Neural cell (in vitro differentiated cells): Measurements from ENCODE around the gene STPG4. TPM values are rescaled to one million over a fixed set of nuclear protein-coding genes. Genes with fewer than 3 reads are reported as not detected.

Experiments
- H2AFZ ChIP-seq: fragments of 200-600, 300-800 bp; sonication (generic), shearing (Covaris generic); 2 replicates; pipeline ENCODE4 v1.6.0; 2014; ENCODE audit warnings: low read depth, mild to moderate bottlenecking, antibody characterized with exemption, low read length, moderate library complexity
- H3F3A ChIP-seq: fragments of 200-600 bp; shearing (Covaris generic); 2 replicates; pipeline ENCODE4 v1.6.1; 2016; ENCODE audit warnings: mild to moderate bottlenecking, moderate library complexity, mixed read lengths, antibody characterized with exemption, low read length; ENCODE audit not compliant: insufficient read depth, poor library complexity, severe bottlenecking
- H3K27ac ChIP-seq: fragments of 200-600, 300-800 bp; sonication (generic), shearing (Covaris generic); 2 replicates; pipeline ENCODE4 v1.5.1; 2014; ENCODE audit warnings: mild to moderate bottlenecking, low read length, moderate library complexity
- H3K27me3 ChIP-seq: fragments of 300-800, 200-600 bp; sonication (generic), shearing (Covaris generic); 2 replicates; pipeline ENCODE4 v1.6.0; 2014; ENCODE audit warnings: mild to moderate bottlenecking, low read depth, low read length, moderate library complexity; ENCODE audit not compliant: insufficient read depth
- H3K36me3 ChIP-seq: fragments of 300-800, 200-600 bp; sonication (generic), shearing (Covaris generic); 2 replicates; pipeline ENCODE4 v1.5.1; 2014; ENCODE audit warnings: mild to moderate bottlenecking, antibody characterized with exemption, low read length, moderate library complexity; ENCODE audit not compliant: insufficient read depth
- H3K4me2 ChIP-seq: fragments of 300-800, 200-600 bp; sonication (generic), shearing (Covaris generic); 2 replicates; pipeline ENCODE4 v1.6.0; 2014; ENCODE audit warnings: mild to moderate bottlenecking, low read length
- H3K4me3 ChIP-seq: fragments of 300-800, 200-600 bp; sonication (generic), shearing (Covaris generic); 2 replicates; pipeline ENCODE4 v1.5.1; 2014; ENCODE audit warnings: mild to moderate bottlenecking, low read length, moderate library complexity
- H3K79me2 ChIP-seq: fragments of 200-600 bp; shearing (Covaris generic); replicated peaks from 2 replicates; pipeline ENCODE4 v1.6.0; 2014; ENCODE audit warnings: mild to moderate bottlenecking, low read length, moderate library complexity; ENCODE audit not compliant: insufficient read depth
- H3K9ac ChIP-seq: fragments of 300-800, 200-600 bp; sonication (generic), shearing (Covaris generic); 2 replicates; pipeline ENCODE4 v1.6.1; 2016; ENCODE audit warnings: mild to moderate bottlenecking, low read length, mixed read lengths
- H3K9me2 ChIP-seq: fragments of 200-600 bp; shearing (Covaris generic); 2 replicates; pipeline ENCODE4 v1.6.1; 2016; ENCODE audit warnings: mild to moderate bottlenecking, low read length, mixed read lengths; ENCODE audit not compliant: insufficient read depth
- H3K9me3 ChIP-seq: fragments of 200-600, 300-800 bp; sonication (generic), shearing (Covaris generic); 2 replicates; pipeline ENCODE4 v1.6.1; 2016; ENCODE audit warnings: mild to moderate bottlenecking, mixed run types, low read length, moderate library complexity, mixed read lengths
- H4K20me1 ChIP-seq: fragments of 200-600 bp; shearing (Covaris generic); 2 replicates; pipeline ENCODE4 v1.6.1; 2016; ENCODE audit warnings: mild to moderate bottlenecking, mixed run types; ENCODE audit not compliant: insufficient read depth
- CTCF ChIP-seq: fragments of 450-650 bp; IDR thresholded peaks from 2 replicates; pipeline ENCODE4 v1.5.1; 2014; ENCODE audit warnings: antibody characterized with exemption, mild to moderate bottlenecking, moderate library complexity; ENCODE audit not compliant: poor library complexity, severe bottlenecking
- EP300 ChIP-seq: fragments of 450-650 bp; conservative IDR thresholded peaks from 2 replicates; pipeline ENCODE4 v1.6.1; 2014; ENCODE audit warnings: antibody characterized with exemption, mild to moderate bottlenecking, moderate library complexity; ENCODE audit not compliant: poor library complexity, severe bottlenecking
- EZH2 ChIP-seq: fragments of 200-600, 300-800 bp; shearing (Covaris generic), sonication (generic); IDR thresholded peaks from 2 replicates; pipeline ENCODE4 v1.6.1; 2014; ENCODE audit warnings: antibody characterized with exemption, low read length, borderline replicate concordance, mild to moderate bottlenecking; ENCODE audit not compliant: insufficient read depth, poor library complexity, severe bottlenecking
- MXI1 ChIP-seq: fragments of 450-650 bp; conservative IDR thresholded peaks from 2 replicates; pipeline ENCODE4 v1.6.1; 2014; ENCODE audit warnings: antibody characterized with exemption, mild to moderate bottlenecking; ENCODE audit not compliant: poor library complexity, severe bottlenecking
- POLR2AphosphoS5 ChIP-seq: IDR thresholded peaks from 2 replicates; pipeline ENCODE4 v1.6.1; 2012
- RAD21 ChIP-seq: fragments of 450-650 bp; conservative IDR thresholded peaks from 2 replicates; pipeline ENCODE4 v1.6.1; 2014; ENCODE audit warnings: antibody characterized with exemption, mild to moderate bottlenecking, moderate library complexity
- REST ChIP-seq: IDR thresholded peaks from 2 replicates; pipeline ENCODE4 v1.6.1; 2012; ENCODE audit warnings: borderline replicate concordance
- SMC3 ChIP-seq: fragments of 450-650 bp; conservative IDR thresholded peaks from 2 replicates; pipeline ENCODE4 v1.6.1; 2014; ENCODE audit warnings: antibody characterized with exemption, mild to moderate bottlenecking, moderate library complexity; ENCODE audit not compliant: poor library complexity
- TAF1 ChIP-seq: IDR thresholded peaks from 2 replicates; pipeline ENCODE4 v1.6.1; 2012; ENCODE audit warnings: low read depth
- polyA plus RNA-seq: library from polyadenylated mRNA; depleted of rRNA; stranded (reverse); fragments of >200 nt; gene quantifications from 2 replicates; pipeline ENCODE4 v1.2.3, GENCODE V29; 2014

STPG4 gene
- polyA plus RNA-seq, 1 donor from 2014 or later, result not detected

GRCh38 chr2:47043891-47044239, 111.2 kb downstream of the STPG4 start:
- Histone ChIP-seq H3K79me2 (no peaks in the 10 kb centered on the region), H3K9ac (no peak overlapping the region), H3K4me2 (no peak overlapping the region), H3K36me3 (no peaks in the 10 kb centered on the region), H4K20me1 (no peaks in the 10 kb centered on the region), H3K4me3 (no peak overlapping the region), H3K27ac (no peak overlapping the region), H3F3A (no peaks in the 10 kb centered on the region), H3K9me3 (no peaks in the 10 kb centered on the region), H2AFZ (no peak overlapping the region), H3K27me3 (no peaks in the 10 kb centered on the region), H3K9me2 (no peaks in the 10 kb centered on the region)
- TF ChIP-seq EZH2 (no peak), EP300 (no peak), CTCF (no peak), REST (no peak), POLR2AphosphoS5 (no peak), SMC3 (no peak), TAF1 (no peak), MXI1 (no peak), RAD21 (no peak)

GRCh38 chr2:47043142-47043890, 111.8 kb downstream of the STPG4 start:
- Histone ChIP-seq H2AFZ (no peak overlapping the region), H3F3A (no peaks in the 10 kb centered on the region), H3K4me2 (no peak overlapping the region), H3K36me3 (no peaks in the 10 kb centered on the region), H3K9me3 (no peaks in the 10 kb centered on the region), H3K9me2 (no peaks in the 10 kb centered on the region), H3K27me3 (no peaks in the 10 kb centered on the region), H3K9ac (no peak overlapping the region), H3K4me3 (no peak overlapping the region), H4K20me1 (no peaks in the 10 kb centered on the region), H3K79me2 (no peaks in the 10 kb centered on the region), H3K27ac (no peak overlapping the region)
- TF ChIP-seq EZH2 (no peak), SMC3 (no peak), EP300 (no peak), CTCF (no peak), RAD21 (no peak), MXI1 (no peak), TAF1 (no peak), REST (no peak), POLR2AphosphoS5 (no peak)
